EH (cell line): ENCODE measurements around the gene MVB12B.

Source experiments
- DNase-seq: peaks from one replicate; pipeline ENCODE4 v3.0.0-alpha.2; 2015; ENCODE audit warnings: low read depth

Gene MVB12B

GRCh38 chr9:126453156-126453963 lies 126.7 kb downstream of the MVB12B start:
- no peak for DNase-seq

- DNase-seq: no peak
Measured at GRCh38 chr9:126454215-126454614, 127.6 kb downstream of the MVB12B start.

- DNase-seq: no peak
Measured at GRCh38 chr9:126454795-126455194, 128.2 kb downstream of the MVB12B start.

- no peak for DNase-seq
Measured at GRCh38 chr9:126456441-126457174, 130.0 kb downstream of the MVB12B start.

- no peak for DNase-seq
Measured at GRCh38 chr9:126457175-126457547, 130.5 kb downstream of the MVB12B start.

- DNase-seq: no peak
Measured at GRCh38 chr9:126457890-126458289, 131.3 kb downstream of the MVB12B start.

- no peak for DNase-seq
Measured at GRCh38 chr9:126459126-126459525, 132.5 kb downstream of the MVB12B start.

GRCh38 chr9:126459546-126459945 lies 132.9 kb downstream of the MVB12B start:
- DNase-seq: no peak

GRCh38 chr9:126459965-126460843 lies 133.6 kb downstream of the MVB12B start:
- no peak for DNase-seq

- no peak for DNase-seq
Measured at GRCh38 chr9:126461029-126461428, 134.4 kb downstream of the MVB12B start.

GRCh38 chr9:126461608-126462007 lies 135.0 kb downstream of the MVB12B start:
- DNase-seq: no peak

- DNase-seq: no peak
Measured at GRCh38 chr9:126462617-126463016, 136.0 kb downstream of the MVB12B start.

GRCh38 chr9:126463426-126463825 lies 136.8 kb downstream of the MVB12B start:
- DNase-seq: no peak

GRCh38 chr9:126464694-126465441 lies 138.2 kb downstream of the MVB12B start:
- DNase-seq: no peak

- DNase-seq: no peak
Measured at GRCh38 chr9:126465977-126466376, 139.3 kb downstream of the MVB12B start.

GRCh38 chr9:126468141-126468825 lies 141.7 kb downstream of the MVB12B start:
- no peak for DNase-seq

GRCh38 chr9:126470241-126470993 lies 143.8 kb downstream of the MVB12B start:
- peak; percentile 5 for DNase-seq

GRCh38 chr9:126471084-126471624 lies 144.5 kb downstream of the MVB12B start:
- DNase-seq: peak; percentile 88

GRCh38 chr9:126472198-126472947 lies 145.7 kb downstream of the MVB12B start:
- DNase-seq: no peak
